Stimulated activated CD8-positive, alpha-beta memory T cell treated with anti-CD3 and anti-CD28 coated beads, Interleukin-4, amount 100 ng/mL, for 24 hours (primary cell): Measurements from ENCODE around the gene PANK1.
"Not testable (repeated sequence)": the region's sequence is repeated elsewhere in the genome, so short reads cannot be mapped to it uniquely, and the experiment has no call there.

Experiments
- DNase-seq: peaks from one replicate; pipeline ENCODE4 v3.0.0-alpha.2; 2020; ENCODE audit warnings: low read depth

PANK1 gene

DNA sequence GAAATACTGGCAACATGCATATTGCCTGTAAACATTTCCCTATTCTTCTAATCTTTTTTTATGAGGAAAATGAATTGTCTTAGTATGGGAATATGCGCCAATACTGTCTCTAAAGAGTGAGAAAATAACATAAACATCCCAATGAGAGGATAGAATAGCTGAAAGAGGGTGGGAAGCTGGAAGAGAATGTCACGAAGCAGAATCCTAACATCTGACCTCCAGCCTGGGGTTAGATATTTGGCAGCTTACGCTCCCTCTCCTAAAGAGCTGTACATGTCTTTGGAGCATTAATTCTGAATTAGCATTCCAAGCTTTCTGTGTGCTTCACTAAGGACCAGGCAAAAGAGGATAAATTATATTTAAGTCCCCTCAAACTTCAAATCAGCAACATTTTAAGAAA lies 78.0 kb downstream of the PANK1 start:
- no peak for DNase-seq

DNA sequence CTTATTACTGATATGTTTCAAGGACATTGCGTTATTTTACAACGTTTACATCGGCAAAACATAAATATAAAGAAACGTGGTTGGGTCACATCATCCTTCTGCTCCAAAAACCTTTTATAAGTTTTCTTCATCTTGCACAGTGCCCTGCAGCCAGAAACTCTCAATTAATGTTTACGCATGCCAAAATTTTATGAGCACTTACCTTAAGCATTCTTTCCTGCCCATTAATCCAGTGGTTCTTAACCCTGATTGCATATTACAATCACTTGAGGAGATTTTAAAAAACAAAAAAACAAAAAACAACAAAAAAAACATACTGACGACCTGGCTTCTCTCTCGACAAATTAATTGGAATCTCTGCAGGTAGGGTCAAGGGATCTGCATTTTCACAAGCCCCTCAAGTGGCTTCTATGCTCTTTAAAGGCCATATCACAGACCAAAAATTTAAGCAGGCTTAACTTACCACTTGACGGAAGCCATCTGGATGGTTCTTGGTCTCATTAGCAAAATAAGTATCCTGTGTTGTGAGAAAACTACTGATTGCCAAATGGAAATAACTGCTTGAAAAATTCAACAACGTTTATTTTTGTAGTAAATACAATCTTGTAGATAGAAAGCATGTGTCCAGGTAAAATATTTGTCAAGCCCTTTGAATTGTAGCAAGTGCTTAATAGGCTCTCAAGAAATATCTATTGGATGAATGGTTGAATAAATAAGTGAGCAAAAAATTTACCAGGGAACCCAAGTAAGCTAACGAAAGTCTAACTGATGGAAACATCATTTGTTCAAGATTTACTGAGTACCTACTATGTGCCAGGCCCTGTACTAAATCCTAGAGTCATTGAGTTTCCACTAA lies 78.7 kb downstream of the PANK1 start:
- DNase-seq, result no peak

DNA sequence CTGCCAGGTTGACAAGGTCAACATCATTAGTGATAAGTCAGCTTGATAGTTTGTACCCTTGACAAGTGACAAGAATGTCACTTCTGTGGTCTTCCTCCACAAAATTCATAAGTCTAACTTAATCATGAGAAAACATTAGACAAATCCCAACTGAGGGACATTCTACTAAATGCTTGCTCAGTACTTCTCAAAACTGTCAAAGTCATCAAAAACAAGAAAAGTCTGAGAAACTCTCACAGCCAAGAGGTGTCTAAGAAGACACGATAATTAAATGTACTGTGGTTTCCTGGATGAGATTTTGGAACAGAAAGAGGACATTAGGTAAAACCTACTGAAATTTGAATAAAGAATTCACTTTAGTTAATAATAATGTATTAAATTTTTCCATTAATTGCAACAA lies 79.9 kb downstream of the PANK1 start:
- no peak for DNase-seq

- no peak for DNase-seq
Measured at GRCh38 chr10:89563861-89564478, 81.1 kb downstream of the PANK1 start.

DNA sequence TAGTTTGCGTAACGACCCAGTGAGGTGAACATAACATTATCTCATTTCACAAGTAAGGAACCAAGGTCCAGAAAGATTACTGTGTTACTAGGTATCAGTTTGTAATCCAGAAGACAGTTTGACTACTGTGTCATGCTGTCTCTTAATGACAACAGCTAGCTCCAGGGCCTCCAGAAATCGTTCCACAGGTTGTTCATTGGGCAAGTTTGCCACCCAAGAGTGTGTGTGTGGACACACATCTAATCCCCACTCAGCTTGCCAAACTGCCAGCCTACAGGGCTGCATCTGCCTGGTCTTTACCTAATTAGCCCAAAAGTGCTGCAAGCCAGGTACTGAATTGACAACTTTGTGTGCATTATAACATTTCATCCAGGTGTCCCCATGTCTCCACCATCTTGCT lies 81.7 kb downstream of the PANK1 start:
- DNase-seq, result no peak

GRCh38 chr10:89556600-89556999 lies 88.4 kb downstream of the PANK1 start:
- DNase-seq, result no peak

- no peak for DNase-seq
Measured at GRCh38 chr10:89555688-89556445, 89.2 kb downstream of the PANK1 start.

DNA sequence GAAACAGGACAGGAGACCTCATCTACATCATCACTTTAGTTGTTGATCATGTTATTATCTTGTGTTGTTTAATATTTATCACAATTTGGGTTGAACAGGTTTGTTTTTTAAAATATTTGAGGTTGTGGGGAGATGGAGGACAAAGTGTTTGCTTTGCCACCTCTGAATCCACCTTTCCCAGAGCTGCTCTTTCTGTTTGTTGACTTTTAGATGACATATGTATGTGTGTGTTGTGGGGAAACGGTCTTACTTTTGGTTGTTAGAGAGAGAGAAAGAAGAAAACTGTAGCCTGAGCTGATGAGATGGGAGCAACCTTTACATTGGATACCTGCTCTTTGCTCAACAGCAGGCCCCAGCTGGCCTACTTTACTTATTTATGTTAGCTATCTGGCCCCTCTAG lies 90.6 kb downstream of the PANK1 start:
- no peak for DNase-seq

DNA sequence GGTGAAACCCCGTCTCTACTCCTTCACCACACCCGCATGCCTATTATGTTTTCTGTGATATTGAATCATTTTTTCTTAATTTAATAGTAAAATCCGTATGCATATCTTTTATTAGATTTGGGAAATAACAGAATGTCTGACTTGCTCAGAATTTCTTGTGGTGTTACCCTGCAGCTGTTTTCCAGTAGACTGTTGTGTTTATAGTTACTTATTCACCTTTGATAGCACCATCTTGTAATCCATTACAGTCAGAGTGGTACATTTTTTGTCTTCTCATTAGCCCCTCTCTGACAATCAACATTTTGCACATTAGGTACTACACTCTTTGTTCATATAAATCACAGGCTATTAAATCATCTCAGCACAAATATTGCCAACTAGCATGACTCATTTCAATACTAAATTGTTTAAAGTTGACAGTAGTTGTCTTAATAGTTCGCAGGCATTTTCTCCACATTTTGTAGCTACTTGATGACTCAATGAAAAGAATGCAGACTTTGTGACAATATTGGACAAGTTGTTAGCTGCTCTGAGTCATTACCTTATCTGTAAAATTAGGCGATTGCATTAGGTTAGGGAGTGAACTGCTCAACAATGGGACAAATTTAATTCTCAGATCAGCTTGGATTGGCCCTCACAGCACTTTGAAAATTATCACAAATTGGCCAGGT lies 91.8 kb downstream of the PANK1 start:
- no peak for DNase-seq

DNA sequence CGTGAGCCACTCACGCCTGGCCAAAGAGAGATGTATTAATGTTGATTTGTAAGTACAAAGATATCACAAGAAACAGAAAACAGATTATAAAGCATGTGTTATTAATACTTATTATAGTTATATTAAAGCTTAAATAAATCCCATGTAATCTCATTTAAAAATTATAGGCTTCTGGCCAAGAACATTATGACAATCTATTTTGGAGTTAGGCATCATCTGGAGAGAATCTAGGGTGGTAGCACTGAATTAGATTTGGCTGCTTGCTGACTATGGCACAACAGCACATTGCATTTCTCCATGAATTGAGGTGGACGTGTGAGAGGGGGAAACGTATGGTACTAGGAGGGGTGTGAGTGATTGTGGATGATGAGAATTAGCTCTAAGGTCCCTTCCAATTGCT lies 92.8 kb downstream of the PANK1 start:
- DNase-seq, result no peak

GRCh38 chr10:89550509-89550908 lies 94.5 kb downstream of the PANK1 start:
- no peak for DNase-seq

DNA sequence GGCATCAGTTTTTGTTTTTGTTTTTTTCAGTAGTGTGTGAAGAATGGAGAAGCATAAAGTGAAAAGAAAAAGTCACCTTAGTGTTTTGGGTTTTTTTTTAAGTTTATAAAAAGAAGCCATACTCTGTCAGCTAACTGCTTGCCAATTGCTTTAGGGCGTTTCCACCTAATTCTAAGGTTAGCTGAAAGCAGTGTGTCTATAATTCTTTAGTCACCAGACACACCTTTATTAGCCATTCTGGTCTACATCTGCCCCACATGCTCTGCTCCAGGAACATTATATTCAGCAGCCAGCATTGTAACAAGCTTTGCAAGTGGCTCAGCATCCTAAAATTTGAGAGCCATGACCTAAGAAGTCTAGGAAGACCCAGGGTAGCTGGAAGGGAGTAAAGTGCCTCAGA lies 95.5 kb downstream of the PANK1 start:
- DNase-seq, result no peak

DNA sequence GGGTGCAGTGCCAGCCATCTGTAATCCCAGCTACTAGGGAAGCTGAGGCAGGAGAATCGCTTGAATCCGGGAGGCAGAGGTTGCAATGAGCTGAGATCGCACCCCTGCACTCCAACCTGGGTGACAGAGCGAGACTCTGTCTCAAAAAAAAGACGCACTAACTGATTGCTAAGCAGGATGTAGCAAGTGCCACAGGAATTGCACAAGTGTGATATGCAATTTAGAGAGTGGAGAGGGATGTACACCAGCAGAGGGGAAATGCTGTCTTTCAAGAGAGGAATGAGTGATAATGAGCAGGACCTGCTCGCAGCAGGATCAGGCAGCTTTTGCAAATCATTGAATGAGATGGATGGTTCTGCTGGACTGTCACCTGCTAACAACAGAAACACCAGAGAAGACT lies 96.4 kb downstream of the PANK1 start:
- DNase-seq, result no peak

GRCh38 chr10:89547853-89548513 lies 97.1 kb downstream of the PANK1 start:
- DNase-seq, result no peak

GRCh38 chr10:89546651-89547050 lies 98.4 kb downstream of the PANK1 start:
- DNase-seq, result not testable (repeated sequence)

DNA sequence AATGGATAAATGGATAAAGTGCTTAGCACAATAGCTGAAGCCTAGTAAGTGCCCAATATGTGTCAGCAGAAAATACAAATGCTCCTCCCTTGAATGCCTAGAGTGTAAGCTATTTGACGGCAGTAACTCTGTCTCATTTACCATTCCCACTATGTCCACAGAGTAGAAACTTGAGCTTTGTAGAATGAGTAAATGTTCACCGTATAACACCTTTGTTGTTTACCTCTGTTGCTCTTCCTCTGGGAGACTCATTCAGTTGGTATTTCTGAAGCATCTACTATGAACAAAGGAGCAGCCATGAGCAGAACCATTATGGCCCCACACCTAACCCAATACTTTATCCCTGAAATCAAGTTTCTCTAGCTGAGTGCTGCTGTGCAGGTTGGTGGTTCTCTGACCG lies 101.2 kb downstream of the PANK1 start:
- DNase-seq, result no peak

GRCh38 chr10:89540420-89540949 lies 104.6 kb downstream of the PANK1 start:
- DNase-seq, result no peak

DNA sequence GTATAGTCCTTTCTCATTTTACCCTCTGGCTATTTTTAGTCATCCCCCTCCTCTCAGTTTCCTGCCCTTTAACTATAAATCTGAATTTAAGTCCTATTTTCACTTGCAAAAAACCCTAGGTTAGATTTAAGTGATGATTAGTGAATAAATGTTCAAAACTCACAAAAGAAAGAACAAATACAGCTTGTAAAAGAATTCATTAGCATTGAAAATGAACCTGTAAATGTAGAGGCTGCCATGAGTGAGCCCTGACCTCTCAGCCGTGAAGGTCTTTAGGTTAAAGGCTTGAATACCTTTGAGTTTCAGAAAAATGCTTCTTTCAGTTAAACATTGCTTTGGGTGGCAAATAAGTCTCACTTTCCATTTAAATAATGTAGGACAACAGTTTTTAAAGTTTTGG lies 107.7 kb downstream of the PANK1 start:
- no peak for DNase-seq

DNA sequence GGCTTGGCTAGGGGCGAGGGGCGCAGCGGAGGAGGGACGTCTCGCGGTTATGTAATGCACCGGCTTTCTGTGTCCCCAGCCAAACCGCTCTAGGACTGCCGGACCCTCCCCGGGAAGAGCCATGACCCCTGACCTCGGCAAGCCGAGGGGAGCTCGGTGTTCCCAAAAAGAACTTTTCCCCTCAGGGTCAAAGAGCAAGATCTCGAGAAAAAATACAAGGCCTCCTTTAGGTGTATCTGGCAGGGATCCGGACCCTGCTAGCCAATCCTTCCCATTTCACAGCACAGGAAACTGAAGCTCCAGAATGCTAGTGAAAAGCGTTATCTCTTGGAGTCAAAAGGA lies 109.1 kb downstream of the PANK1 start:
- no peak for DNase-seq

GRCh38 chr10:89535171-89536012 lies 109.7 kb downstream of the PANK1 start, which contains the start of gene SLC16A12:
Gene SLC16A12, minus strand, starts transcription at chr10:89535594. Its CDS starts 73,016 bp downstream, at chr10:89462578.
- no peak for DNase-seq

DNA sequence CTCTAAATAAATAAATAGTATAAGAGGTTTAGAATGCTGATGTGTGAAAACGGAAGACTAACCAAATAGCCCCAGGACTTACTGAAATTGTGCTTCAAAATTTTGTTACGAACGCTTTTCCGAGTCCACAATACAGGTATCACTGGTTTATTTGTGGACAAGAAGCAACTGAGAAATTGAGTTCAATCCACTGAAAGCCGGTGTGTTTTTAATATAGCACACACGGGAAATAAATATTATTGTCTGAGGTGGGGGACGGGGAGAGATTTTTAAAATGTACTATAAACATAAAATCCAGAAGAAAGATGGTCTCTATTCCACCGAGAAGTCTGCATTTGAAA lies 110.2 kb downstream of the PANK1 start:
- no peak for DNase-seq
